ENCODE results near the gene PRKG1. TPM values are rescaled to one million over a fixed set of nuclear protein-coding genes. Genes with fewer than 3 reads are reported as not detected.

The PRKG1 gene
- total and polyA plus RNA-seq, 12 donors: 3.8 to 48.1 (median 29.9) TPM

- WGBS, 2 donors: 78 to 83% methylated on average over 8 of the region's 8 CpGs
- H3K27ac ChIP-seq: peak overlapping the region in 8 of 10 donors; percentile 88 to 99 (median 94)
- TF ChIP-seq CTCF (IDR thresholded peaks at IDR 0.05): no peak
- H3K9me3 ChIP-seq: no peaks in the 10 kb centered on the region
- ATAC-seq: peak in 3 of 8 donors; percentile 7 to 33 (median 22)
- intact Hi-C loops (cut with DNase I): loop anchor here in 2 of 10 donors (10.0 kb wide), 1 partner anchor 624 kb away; the partner anchor contains the start of gene PRKG1 (in 2 of the 2)
- peaks cover 2 to 62% (median 53%) of the 10 kb centered on the region in 9 donors for H3K4me1 ChIP-seq
- DNase-seq: peak in 1 of 2 donors; percentile 15
- H3K27me3 ChIP-seq: no peaks in the 10 kb centered on the region
- peak overlapping the region; percentile 62 to 84 (median 72) for H3K4me3 ChIP-seq
- peaks cover 0 to 36% (median 0%) of the 10 kb centered on the region in 9 donors for H3K36me3 ChIP-seq
These were observed 624.3 kb downstream of the PRKG1 start for GRCh38 chr10:51698473-51699063.

GRCh38 chr10:51699145-51699474 is 624.8 kb downstream of the PRKG1 start:
- H3K9me3 ChIP-seq: no peaks in the 10 kb centered on the region
- intact Hi-C loops (cut with DNase I): loop anchor here in 2 of 10 donors (10.0 kb wide), 1 partner anchor 624 kb away; the partner anchor contains the start of gene PRKG1 (in 2 of the 2)
- peak overlapping the region; percentile 62 to 84 (median 72) for H3K4me3 ChIP-seq
- H3K27me3 ChIP-seq: no peaks in the 10 kb centered on the region
- TF ChIP-seq CTCF (IDR thresholded peaks at IDR 0.05): no peak
- no peak for DNase-seq
- H3K36me3 ChIP-seq: peaks cover 0 to 36% (median 0%) of the 10 kb centered on the region in 9 donors
- peak overlapping the region; percentile 88 to 99 (median 94) for H3K27ac ChIP-seq
- peak; percentile 23 to 66 (median 57) for ATAC-seq
- WGBS, 2 donors: 0 to 1% methylated on average over 14 of the region's 14 CpGs
- H3K4me1 ChIP-seq: peaks cover 2 to 59% (median 47%) of the 10 kb centered on the region in 9 donors

GRCh38 chr10:51699475-51700227 is 625.4 kb downstream of the PRKG1 start, which contains the start of gene CSTF2T:
TSS of gene CSTF2T (minus strand) at chr10:51699595. CDS start at chr10:51699549, 46 bp downstream.
- DNase-seq (peak; percentile 79 to 94), ATAC-seq (peak; percentile 96 to 99 (median 97))
- Histone ChIP-seq H3K4me3 (peak within 1 kb of the TSS; percentile 62 to 84 (median 72)), H3K4me1 (peaks cover 2 to 53% (median 43%) of the 10 kb centered on the region in 9 donors), H3K27me3 (no peaks in the 10 kb centered on the region), H3K36me3 (peaks cover 0 to 36% (median 0%) of the 10 kb centered on the region in 9 donors), H3K9me3 (no peaks in the 10 kb centered on the region), H3K27ac (peak within 1 kb of the TSS; percentile 88 to 99 (median 94))
- 0% methylated on average over 45 of the region's 45 CpGs for WGBS, 2 donors
- TF ChIP-seq CTCF (IDR thresholded peaks at IDR 0.05): no peak
- intact Hi-C loops (cut with DNase I): loop anchor here in 4 of 10 donors (2.0 to 10.0 kb wide), 6 partner anchors 255 to 705 kb away; partner anchors contain the start of gene PRKG1 (in 2 of the 4)

- Histone ChIP-seq H3K4me1 (peaks cover 2 to 47% (median 36%) of the 10 kb centered on the region in 9 donors), H3K4me3 (peak overlapping the region; percentile 62 to 84 (median 72)), H3K27ac (peak overlapping the region; percentile 88 to 99 (median 94)), H3K27me3 (no peaks in the 10 kb centered on the region), H3K9me3 (no peaks in the 10 kb centered on the region), H3K36me3 (peaks cover 0 to 31% (median 0%) of the 10 kb centered on the region in 9 donors)
- intact Hi-C loops (cut with DNase I): loop anchor here in 4 of 10 donors (2.0 to 10.0 kb wide), 5 partner anchors 254 to 706 kb away; no protein-coding TSS in a partner anchor
- no peak for TF ChIP-seq CTCF (IDR thresholded peaks at IDR 0.05)
- 14 to 26% methylated on average over 12 of the region's 12 CpGs for WGBS, 2 donors
- DNase-seq: peak in 1 of 2 donors; percentile 33
- peak in 6 of 8 donors; percentile 18 to 36 (median 21) for ATAC-seq
These were observed 626.0 kb downstream of the PRKG1 start for GRCh38 chr10:51700228-51700817.
